ENCODE data around the gene LRRC52.

DNA sequence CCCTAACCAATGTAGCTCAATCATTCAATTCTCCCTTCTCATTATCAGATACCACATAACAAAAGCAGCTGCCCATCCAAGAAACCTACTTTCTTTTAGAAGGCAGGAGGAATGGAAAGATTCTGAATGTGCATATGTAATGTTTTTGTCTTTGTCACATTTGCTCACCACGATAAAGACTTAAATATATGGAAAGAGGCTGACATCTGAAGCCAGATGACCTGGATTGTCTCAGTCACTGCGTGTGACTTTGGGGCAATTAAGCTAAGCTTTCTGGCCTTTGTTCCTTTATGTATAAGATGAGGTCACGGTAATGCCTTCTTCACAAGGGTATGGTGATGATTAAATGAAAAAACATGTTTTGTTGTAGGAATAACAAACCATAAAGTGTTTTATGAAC lies 42.6 kb downstream of the LRRC52 start:
- TF ChIP-seq, protein P1, sequence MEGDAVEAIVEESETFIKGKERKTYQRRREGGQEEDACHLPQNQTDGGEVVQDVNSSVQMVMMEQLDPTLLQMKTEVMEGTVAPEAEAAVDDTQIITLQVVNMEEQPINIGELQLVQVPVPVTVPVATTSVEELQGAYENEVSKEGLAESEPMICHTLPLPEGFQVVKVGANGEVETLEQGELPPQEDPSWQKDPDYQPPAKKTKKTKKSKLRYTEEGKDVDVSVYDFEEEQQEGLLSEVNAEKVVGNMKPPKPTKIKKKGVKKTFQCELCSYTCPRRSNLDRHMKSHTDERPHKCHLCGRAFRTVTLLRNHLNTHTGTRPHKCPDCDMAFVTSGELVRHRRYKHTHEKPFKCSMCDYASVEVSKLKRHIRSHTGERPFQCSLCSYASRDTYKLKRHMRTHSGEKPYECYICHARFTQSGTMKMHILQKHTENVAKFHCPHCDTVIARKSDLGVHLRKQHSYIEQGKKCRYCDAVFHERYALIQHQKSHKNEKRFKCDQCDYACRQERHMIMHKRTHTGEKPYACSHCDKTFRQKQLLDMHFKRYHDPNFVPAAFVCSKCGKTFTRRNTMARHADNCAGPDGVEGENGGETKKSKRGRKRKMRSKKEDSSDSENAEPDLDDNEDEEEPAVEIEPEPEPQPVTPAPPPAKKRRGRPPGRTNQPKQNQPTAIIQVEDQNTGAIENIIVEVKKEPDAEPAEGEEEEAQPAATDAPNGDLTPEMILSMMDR (IDR thresholded peaks at IDR 0.05), result no peak
- TF ChIP-seq SIN3A (IDR thresholded peaks at IDR 0.05; ENCODE audit: borderline replicate concordance, insufficient read depth, low read depth, low read length) (no peak), POLR2AphosphoS5 (IDR thresholded peaks at IDR 0.05; ENCODE audit: low read depth, low read length) (no peak), TCF7L2 (IDR thresholded peaks at IDR 0.05; ENCODE audit: low read depth, low read length) (no peak)
- TF ChIP-seq, protein P2, sequence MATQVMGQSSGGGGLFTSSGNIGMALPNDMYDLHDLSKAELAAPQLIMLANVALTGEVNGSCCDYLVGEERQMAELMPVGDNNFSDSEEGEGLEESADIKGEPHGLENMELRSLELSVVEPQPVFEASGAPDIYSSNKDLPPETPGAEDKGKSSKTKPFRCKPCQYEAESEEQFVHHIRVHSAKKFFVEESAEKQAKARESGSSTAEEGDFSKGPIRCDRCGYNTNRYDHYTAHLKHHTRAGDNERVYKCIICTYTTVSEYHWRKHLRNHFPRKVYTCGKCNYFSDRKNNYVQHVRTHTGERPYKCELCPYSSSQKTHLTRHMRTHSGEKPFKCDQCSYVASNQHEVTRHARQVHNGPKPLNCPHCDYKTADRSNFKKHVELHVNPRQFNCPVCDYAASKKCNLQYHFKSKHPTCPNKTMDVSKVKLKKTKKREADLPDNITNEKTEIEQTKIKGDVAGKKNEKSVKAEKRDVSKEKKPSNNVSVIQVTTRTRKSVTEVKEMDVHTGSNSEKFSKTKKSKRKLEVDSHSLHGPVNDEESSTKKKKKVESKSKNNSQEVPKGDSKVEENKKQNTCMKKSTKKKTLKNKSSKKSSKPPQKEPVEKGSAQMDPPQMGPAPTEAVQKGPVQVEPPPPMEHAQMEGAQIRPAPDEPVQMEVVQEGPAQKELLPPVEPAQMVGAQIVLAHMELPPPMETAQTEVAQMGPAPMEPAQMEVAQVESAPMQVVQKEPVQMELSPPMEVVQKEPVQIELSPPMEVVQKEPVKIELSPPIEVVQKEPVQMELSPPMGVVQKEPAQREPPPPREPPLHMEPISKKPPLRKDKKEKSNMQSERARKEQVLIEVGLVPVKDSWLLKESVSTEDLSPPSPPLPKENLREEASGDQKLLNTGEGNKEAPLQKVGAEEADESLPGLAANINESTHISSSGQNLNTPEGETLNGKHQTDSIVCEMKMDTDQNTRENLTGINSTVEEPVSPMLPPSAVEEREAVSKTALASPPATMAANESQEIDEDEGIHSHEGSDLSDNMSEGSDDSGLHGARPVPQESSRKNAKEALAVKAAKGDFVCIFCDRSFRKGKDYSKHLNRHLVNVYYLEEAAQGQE (IDR thresholded peaks at IDR 0.05; ENCODE audit: insufficient read depth in 1 of 2, low read depth in 2 of 2, low read length in 1 of 2), result no peak
